LNCaP clone FGC (cell line): ENCODE results near the gene TIGAR.

Experiments used
- DNase-seq: peaks from one replicate; pipeline ENCODE4 v3.0.0-alpha.2; 2011; ENCODE audit warnings: low read depth
- H3K4me3 ChIP-seq: 2 replicates; pipeline ENCODE4 v1.5.1; 2011; ENCODE audit warnings: mild to moderate bottlenecking, low read depth, low read length, control low read depth
- TF ChIP-seq, protein P1 (sequence below): IDR thresholded peaks from 2 replicates; pipeline ENCODE4 v1.5.1; 2012; ENCODE audit warnings: mild to moderate bottlenecking; ENCODE audit not compliant: control insufficient read depth, insufficient read depth; ENCODE audit errors: extremely low read depth

TIGAR gene

DNA sequence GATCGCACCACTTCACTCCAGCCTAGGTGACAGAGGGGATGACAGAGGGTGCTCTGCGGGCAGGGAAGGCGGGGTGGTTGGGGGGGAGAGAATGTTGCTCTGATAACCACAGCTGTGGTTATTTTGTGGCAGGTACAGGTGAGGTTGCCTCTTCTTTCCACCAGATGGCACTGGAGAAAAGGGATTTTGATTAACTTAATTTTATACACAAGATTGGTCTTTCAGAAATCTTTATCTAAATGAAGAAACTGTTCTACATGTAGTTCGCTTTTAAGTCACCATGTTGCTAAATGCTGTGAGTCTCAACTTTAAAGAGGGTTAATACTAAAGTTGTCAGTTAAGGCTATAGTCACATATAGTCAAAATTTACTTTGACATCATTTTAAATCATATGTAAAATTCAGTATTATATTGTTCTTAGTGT, 32.8 kb downstream of the TIGAR start:
- TF ChIP-seq, protein P1, sequence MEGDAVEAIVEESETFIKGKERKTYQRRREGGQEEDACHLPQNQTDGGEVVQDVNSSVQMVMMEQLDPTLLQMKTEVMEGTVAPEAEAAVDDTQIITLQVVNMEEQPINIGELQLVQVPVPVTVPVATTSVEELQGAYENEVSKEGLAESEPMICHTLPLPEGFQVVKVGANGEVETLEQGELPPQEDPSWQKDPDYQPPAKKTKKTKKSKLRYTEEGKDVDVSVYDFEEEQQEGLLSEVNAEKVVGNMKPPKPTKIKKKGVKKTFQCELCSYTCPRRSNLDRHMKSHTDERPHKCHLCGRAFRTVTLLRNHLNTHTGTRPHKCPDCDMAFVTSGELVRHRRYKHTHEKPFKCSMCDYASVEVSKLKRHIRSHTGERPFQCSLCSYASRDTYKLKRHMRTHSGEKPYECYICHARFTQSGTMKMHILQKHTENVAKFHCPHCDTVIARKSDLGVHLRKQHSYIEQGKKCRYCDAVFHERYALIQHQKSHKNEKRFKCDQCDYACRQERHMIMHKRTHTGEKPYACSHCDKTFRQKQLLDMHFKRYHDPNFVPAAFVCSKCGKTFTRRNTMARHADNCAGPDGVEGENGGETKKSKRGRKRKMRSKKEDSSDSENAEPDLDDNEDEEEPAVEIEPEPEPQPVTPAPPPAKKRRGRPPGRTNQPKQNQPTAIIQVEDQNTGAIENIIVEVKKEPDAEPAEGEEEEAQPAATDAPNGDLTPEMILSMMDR = peak; percentile 59
- H3K4me3 ChIP-seq = no peak overlapping the region
- DNase-seq = no peak

DNA sequence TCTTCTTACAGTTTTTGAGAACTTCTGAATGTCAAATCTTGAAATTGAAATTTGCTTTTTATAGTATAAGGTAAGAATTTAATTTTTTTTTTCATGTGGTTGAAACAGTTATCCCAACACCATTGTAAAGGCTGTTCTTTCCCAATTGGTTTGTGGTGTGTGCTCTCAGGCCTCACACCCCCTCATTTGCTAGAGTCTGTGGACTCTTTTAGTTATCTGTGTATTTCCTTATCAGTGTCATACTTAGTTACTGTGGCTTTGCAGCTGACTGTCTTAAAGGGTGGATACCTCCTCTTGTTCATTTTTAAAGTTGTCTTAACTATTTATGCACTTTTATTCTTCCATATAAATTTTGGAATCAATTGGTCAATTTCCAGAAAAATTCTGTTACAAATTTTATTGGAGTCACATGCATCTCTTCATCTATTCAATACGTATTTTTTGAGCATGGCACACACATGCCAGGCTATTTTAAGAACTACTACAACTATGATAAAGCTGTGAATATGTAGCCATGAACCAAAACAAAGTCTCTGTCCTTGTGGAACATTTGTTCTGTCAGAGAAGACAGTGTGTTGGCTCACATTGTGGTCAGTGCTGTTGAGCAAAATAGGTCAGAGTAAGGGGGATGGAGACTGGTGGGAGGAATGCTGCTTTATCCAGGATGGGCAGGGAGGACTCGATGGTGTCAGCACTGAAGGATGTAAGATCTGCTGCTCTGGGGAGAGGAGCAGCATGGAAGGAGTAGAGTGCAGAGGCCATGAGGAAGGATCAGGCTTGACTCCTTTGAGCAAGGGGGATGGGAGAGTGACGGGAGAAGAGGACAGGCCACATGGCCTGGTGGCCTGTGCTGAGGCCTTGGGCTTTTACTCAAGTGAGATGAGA, 34.4 kb downstream of the TIGAR start:
- DNase-seq = no peak
- H3K4me3 ChIP-seq = no peak overlapping the region
- TF ChIP-seq, protein P1 = no peak

- no peak for DNase-seq
- TF ChIP-seq, protein P1 = peak; percentile 36
- H3K4me3 ChIP-seq = no peak overlapping the region
Observed at GRCh38 chr12:4356041-4356327, 35.0 kb downstream of the TIGAR start.

DNA sequence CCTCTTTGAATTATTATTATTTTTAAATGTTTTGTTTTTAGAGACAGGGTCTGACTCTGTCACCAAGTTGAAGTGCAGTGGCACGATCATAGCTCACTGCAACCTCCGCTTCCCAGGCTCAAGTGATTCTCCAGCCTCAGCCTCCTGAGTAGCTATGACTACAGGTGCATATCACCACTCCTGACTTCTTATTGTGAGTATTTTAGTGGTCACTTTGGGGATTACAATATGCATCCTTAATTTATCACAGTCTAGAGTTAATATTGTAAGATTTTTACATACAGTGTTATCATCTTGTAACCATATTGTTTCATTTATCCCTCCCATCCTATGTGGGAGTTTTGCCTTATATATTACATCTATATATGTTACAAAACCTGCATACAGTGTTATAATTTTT, 45.1 kb downstream of the TIGAR start:
- TF ChIP-seq, protein P1 = no peak
- no peak for DNase-seq
- H3K4me3 ChIP-seq = no peak overlapping the region

DNA sequence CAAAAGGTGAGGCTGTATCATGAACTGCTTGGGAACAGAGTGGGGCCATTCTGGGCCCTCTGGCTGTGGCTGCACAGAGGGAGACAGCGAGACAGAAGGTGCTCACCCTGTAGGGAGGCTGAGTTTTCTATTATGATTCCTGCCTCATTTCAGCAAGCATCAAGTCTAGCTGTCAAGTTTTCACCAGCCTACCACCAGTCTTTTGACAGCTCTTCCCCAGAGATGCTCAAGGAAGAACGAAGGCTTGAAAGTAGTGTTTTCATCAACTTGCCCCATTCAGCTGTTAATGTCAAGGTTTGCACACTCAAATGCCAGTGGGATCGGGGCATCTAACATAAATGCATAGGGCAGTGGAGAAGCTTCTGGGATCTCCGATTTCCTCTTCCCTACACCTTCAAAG, 48.5 kb downstream of the TIGAR start:
- H3K4me3 ChIP-seq = no peak overlapping the region
- TF ChIP-seq, protein P1 = no peak
- no peak for DNase-seq

DNA sequence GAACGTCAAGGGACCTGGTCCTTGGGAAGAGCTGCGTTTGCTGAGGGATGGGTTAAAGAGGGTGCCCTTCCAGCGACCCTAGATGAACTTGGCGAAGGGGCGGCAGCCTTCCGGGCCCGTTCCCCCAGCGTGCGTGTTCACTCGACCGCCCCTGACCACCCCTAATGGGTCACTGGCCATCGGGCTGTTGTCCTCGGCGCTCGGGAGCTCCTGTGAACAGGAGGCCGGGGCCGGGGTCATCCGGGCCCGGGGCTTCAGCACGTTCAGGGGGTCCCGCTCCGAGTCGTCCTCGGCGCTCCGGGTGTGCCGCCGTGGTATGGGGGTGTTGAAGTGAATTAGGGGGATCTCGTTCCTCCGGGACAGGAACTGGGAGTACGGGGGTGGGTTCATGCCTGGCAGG, 49.3 kb downstream of the TIGAR start:
- no peak for DNase-seq
- no peak overlapping the region for H3K4me3 ChIP-seq
- TF ChIP-seq, protein P1 = no peak

DNA sequence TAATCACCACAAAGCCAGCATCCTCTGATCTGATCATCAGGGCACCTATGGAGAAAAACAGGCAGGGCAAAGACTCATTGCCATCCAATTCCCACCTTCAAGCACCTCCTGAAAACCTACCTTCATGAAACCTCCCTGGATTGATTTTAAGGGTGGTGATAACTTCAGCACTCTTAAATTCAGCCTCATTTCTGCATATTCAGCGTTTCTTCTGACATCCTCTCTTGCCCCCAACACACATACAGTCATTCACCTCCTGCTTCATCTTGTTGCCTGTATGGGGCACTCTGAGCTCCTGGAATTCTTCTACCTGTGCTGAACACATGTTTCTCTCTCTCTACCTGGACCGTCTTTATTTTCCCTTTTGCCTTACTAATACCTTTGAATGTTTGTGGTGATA, 51.6 kb downstream of the TIGAR start:
- TF ChIP-seq, protein P1 = no peak
- no peak overlapping the region for H3K4me3 ChIP-seq
- no peak for DNase-seq
